Stimulated activated CD8-positive, alpha-beta memory T cell treated with anti-CD3 and anti-CD28 coated beads, Interleukin-12 subunit alpha, Interleukin-12 subunit beta, amount 100 ng/mL, for 24 hours (primary cell): ENCODE measurements around the gene NR1D2.

Experiments used
- DNase-seq: peaks from one replicate; pipeline ENCODE4 v3.0.0-alpha.2; 2020; ENCODE audit errors: extremely low read depth

Gene NR1D2

GRCh38 chr3:23966328-23966727 is 21.2 kb downstream of the NR1D2 start:
- DNase-seq: no peak

DNA sequence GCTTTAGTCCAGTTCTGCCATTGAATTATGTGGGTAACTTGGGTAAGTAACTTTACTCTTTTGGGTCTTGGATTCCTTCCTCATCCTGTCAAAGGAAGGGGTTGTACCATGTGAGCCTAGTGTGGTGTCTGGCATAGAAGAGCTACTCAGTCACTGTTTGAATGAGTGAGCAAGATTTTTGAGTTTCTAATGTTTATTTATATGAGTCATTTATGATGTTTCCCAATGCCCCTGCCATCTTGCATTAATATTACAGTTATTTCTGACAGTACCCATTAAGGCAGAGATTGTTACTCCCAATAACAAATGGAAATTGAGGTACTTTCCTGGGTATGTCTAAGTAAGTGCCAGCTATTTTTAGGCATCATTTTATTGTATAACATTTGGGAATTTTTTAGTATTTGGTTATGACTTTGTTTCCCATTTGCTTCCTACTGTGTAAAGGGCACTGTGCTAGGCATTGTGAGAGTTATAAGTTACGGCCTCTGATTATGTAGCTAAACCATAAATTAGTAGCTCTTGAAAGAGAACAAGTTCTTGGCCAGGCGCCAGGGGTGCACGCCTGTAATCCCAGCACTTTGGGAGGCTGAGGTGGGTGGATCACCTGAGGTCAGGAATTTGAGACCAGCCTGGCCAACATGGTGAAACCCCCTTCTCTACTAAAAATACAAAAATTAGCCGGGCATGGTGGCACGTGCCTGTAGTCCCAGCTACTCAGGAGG is 23.5 kb downstream of the NR1D2 start:
- no peak for DNase-seq

- DNase-seq: no peak
Measured at GRCh38 chr3:23969393-23969792, 24.3 kb downstream of the NR1D2 start.

DNA sequence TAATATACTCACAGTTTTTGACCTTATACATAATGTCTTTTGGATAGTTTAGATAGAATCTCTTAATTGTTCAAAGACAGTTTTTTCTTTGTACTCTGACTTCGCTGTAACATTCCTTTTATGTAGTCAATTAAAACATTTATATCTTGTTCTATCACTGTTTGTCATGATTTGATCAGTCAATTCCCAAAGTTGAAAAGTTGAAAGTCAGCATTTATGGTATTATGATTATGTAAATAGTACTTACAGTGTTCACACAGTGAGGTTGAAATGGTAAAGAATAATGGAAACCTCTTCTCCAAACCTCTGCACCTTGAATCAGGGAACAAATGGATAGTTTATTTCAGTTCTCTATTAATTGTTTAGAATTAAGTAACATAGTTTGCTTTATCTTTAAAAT is 26.6 kb downstream of the NR1D2 start:
- DNase-seq: no peak

- no peak for DNase-seq
Measured at GRCh38 chr3:23976555-23976954, 31.5 kb downstream of the NR1D2 start.

DNA sequence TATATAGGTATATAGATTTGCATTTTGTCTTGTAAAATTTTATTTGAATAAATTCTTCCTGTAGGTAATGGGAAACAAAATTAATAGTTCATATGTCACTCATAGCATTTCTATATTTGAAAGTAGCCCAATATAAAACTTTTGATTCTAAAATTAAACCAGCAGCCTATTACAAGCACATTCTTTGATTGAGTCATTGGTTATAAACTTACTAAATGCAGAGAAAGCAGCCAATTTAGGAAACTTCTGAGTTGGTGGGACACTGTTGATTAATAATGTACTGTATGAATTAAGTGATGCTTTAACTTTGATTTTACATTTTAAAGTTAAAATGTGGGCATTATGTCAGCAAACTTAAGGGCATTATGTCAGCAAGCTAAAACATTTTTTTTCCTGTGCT is 34.5 kb downstream of the NR1D2 start:
- DNase-seq: no peak

DNA sequence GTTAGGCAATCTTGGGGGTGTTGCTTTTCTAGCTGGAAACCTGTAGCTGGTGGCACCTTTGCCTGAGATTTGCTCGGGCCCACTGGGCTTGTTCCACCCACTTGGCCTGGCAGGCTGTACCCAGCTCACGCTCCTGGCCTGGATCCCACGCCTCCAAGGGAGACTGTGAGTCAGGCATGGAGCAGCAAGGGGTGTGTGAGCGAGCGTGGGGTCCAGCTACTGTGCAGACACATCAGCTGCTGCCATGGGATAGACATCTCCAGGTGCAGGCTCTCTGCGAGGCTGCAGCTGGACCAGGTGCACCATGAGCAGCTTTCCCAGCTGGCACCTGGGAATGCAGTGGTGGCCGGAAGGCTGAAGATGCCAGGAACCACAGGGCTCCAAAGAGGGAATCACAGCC is 36.0 kb downstream of the NR1D2 start:
- DNase-seq: no peak

GRCh38 chr3:23981955-23982354 is 36.9 kb downstream of the NR1D2 start:
- no peak for DNase-seq

GRCh38 chr3:23984934-23985333 is 39.8 kb downstream of the NR1D2 start:
- DNase-seq: no peak

DNA sequence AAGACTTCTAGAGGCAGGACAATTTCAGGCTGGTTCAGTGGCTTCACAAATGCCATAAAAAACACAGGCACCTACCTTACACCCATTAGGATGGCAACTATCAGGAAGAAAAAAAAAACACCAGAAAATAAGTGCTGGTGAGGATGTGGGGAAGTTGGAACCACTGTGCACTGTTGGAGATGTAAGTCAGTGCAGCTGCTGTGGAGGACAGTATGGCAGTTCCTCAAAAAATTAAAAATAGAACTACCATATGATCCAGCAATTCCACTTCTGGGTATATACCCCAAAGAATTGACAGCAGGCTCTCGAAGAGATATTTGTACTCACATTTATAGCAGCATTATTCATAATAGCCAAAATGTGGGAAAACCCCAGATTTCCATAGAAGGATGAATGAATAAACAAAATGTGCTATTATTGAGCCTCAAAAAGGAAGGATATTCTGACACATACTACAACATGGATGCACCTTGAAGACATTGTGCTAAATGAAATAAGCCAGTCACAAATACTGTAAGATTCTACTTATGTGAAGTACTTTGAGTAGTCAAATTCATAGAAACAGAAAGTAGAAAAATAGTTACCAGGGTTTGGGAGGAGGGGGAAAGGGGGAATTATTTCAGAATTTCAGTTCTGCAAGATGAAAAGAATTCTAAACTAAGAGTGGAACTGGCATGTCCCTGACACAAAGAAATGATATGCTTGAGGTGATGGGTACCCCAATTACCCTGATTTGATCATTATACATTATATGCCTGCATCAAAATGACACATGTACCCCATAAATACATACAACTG is 40.9 kb downstream of the NR1D2 start:
- no peak for DNase-seq

DNA sequence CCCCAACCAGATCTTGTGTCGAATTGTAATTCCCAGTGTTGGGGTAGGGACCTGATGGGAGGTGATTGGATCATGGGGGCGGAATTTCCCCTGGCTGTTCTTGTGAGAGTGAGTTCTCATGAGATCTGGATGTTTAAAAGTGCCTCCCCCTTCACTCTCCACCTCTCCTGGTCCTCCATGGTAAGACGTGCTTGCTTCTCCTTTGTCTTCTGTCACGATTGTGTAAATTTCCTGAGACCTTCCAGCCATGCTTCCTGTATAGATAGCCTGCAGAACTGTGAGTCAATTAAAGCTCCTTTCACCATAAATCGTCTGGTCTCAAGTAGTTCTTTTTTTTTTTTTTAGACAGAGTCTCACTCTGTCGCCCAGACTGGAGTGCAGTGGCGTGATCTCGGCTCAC is 42.3 kb downstream of the NR1D2 start:
- DNase-seq: no peak

DNA sequence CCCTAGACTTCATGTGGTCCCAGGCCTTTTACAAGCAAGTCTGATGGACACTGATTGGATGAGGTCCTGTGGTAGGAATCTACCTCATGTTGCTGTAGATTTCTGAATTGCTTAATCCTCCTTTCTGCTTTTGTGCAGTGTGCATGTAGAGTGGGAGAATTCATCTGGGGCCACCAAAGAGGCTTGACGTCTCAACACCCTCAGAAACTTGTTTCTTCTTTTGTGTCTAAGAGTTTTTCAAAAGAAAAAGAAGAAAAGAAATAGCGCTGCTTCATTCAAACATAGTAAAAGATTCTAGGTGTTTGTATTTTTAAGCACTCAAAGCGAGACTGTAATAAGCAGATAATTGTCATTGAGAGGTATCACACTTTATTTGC is 46.2 kb downstream of the NR1D2 start:
- DNase-seq: no peak

- no peak for DNase-seq
Measured at GRCh38 chr3:23991683-23992628, 46.9 kb downstream of the NR1D2 start.

DNA sequence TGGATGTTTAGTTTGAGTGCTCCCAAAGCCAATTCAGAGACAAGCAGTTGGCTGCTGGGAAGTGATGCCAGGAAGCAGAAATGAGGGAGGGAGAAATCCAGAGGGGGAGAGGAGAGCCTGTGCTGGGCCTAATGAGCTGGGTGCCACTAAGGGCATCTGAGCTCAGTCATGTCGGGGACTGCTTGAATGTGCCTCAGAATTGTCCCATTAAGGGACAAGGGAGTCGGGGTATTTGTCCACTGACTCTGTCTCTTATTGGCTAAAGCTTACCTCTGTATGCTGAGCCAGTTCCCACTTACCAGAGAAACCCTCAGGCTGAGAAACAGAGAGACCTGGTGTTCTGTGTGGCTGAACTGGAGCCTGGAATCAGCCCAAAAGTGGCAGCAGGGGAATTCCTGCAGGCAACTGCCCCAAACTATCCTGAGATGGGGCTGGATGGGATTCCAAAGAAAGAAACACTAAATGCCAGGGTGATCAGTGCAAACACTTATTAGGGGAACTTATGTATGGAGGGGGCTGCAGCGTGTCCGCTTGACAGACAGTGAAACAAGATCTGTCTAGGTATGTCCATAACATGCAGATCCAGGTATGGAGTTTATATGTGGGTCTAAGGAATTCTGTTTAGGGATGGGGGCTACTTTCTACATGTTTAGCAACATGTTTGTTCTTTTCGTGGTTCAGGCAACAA is 48.6 kb downstream of the NR1D2 start:
- no peak for DNase-seq

GRCh38 chr3:23994244-23994569 is 49.1 kb downstream of the NR1D2 start:
- no peak for DNase-seq

DNA sequence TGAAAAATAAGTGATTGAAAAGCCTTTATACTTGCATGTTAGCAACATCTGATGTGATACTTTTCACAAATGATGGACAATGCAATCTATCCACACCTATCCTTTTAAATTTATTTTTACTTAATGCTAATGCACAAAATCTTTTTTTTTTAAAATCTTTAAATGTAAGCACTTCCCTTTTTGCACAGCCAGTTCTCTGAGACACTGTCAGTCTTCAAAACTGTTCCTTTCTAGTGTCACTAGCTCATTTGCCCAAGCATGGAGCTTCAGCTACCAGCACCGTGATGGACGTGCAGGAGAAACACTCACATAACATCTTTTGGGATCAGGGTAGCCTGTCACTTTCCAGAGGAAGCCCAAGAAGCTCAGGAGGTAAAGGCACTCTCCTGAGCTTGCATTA is 50.1 kb downstream of the NR1D2 start:
- no peak for DNase-seq

- DNase-seq: no peak
Measured at GRCh38 chr3:23996095-23996524, 51.0 kb downstream of the NR1D2 start.

DNA sequence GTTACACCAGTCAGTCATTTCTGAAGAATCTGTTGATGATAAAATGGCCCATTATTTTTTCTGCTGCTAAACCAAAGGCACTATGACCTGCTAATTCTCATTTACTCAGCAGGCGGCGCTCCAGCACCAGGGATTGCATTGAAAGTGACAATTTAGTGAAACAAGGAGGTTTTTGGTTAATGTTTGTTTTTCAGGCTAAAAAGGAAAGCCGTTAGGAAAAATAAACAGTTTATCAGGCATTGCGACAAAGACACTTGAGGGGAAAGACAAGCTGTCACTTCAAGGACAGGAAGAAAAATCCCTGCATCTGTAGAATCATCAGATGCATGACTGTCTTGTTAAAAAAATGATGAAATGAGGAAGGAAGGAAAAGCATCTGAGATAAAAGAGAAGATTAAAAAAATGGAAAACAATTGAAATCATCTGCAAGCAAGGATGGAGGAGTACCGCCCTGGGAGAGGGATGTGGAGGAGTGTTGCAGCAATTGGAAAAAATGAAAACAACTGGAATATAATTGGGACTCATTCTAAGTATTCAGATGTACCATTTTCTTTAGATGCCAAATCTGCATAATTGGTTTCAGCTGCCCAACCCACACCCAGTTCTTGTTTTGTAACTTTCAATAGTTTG is 54.0 kb downstream of the NR1D2 start:
- peak; percentile 5 for DNase-seq

DNA sequence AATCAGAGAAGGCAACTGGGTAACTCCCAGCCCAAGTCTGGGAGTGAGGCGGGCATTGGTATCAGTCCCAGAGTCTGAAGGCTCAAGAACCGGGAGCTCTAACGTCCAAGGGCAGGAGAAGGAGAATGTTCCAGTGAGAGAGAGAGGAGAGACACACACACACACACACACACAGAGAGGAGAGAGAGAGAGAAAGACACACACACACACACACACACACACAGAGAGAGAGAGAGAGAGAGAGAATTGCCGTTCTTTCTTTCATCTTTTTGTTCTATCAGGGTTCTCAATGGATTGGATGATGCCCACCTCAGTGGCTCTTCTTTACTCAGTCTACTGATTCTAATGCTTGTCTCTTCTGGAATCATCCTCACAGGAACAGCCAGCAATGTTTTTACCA is 57.0 kb downstream of the NR1D2 start:
- DNase-seq: no peak

- no peak for DNase-seq
Measured at GRCh38 chr3:24003466-24003865, 58.4 kb downstream of the NR1D2 start.

- DNase-seq: no peak
Measured at GRCh38 chr3:24004171-24004938, 59.3 kb downstream of the NR1D2 start.
